IPS-15b (cell line): ENCODE measurements around the gene MAP1A.
"Not testable (repeated sequence)": the region's sequence is repeated elsewhere in the genome, so short reads cannot be mapped to it uniquely, and the experiment has no call there.

Experiments used
- H3K27me3 ChIP-seq: one replicate; pipeline ENCODE4 v1.6.1; 2013; ENCODE audit warnings: low read length; ENCODE audit not compliant: control insufficient read depth, insufficient read depth
- H3K36me3 ChIP-seq: one replicate; pipeline ENCODE4 v1.6.1; 2013; ENCODE audit warnings: low read length; ENCODE audit not compliant: control insufficient read depth, insufficient read depth
- H3K4me1 ChIP-seq: one replicate; pipeline ENCODE4 v1.6.1; 2013; ENCODE audit warnings: mild to moderate bottlenecking, low read length; ENCODE audit not compliant: control insufficient read depth, insufficient read depth
- H3K4me3 ChIP-seq: one replicate; pipeline ENCODE4 v1.5.1; 2013; ENCODE audit warnings: low read depth, low read length
- H3K9ac ChIP-seq: one replicate; pipeline ENCODE4 v1.6.1; 2013; ENCODE audit warnings: low read depth, mild to moderate bottlenecking, low read length
- H3K9me3 ChIP-seq: one replicate; pipeline ENCODE4 v1.6.1; 2013; ENCODE audit warnings: mild to moderate bottlenecking, low read length; ENCODE audit not compliant: control insufficient read depth, insufficient read depth

MAP1A gene

DNA sequence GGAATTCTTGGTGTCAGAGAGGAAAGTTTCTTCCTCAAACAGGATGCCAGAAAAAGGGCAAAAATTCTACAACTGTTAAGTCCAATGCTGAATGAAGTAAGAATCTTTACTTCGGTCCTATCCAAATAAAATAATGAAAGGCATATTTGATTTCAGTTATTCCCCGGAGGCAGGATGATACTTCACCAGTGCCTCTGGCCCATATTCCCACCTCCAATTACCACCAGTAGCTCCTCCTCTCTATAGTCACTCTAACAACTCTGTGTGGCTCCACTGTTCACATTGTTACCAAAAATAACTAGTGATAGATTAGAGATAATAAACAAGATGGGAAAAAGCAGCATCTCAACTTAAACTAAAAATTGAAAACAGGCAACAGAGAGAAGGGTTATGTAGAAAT is 20.7 kb downstream of the MAP1A start:
- Histone ChIP-seq H3K4me1 (no peaks in the 10 kb centered on the region), H3K4me3 (no peak overlapping the region), H3K27me3 (no peaks in the 10 kb centered on the region), H3K9ac (no peak overlapping the region), H3K9me3 (no peaks in the 10 kb centered on the region), H3K36me3 (peaks cover 3% of the 10 kb centered on the region)

DNA sequence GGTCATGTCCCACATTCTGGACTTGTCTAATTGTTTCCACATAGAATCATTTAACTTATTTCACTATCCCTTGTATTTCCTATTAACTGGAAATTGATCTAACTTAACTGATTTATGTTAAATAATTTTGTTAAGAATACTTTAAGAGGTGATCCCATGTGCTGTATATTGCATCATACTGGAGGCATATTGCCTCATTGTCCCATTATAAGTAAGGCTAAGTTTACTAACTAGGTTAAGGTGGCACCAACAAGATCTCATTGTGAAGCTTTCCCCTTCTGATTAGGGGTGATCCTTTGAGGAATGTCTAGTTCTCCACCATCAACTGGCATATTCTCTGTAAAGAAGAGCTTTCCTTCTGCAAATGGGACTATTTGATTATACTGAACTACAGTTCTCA is 24.4 kb downstream of the MAP1A start:
- no peaks in the 10 kb centered on the region for H3K4me1 ChIP-seq
- no peaks in the 10 kb centered on the region for H3K9me3 ChIP-seq
- no peak overlapping the region for H3K4me3 ChIP-seq
- no peak overlapping the region for H3K9ac ChIP-seq
- no peaks in the 10 kb centered on the region for H3K27me3 ChIP-seq
- no peaks in the 10 kb centered on the region for H3K36me3 ChIP-seq

DNA sequence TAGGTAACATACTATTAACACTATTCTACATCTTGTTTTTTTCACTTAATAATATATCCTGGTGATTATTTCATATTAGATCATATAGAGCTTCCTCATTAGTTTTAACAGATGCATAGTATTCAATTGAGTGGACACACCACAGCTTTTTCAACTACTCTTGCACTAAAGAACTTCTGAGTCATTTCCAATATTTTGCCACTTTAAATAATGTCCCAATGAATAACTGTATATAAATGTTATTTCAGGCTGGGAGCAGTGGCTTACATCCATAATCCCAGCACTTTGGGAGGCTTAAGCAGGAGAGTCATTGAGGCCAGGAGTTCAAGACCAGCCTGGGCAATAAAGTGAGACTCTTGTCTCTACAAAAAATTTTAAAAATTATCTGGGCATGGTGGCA is 26.9 kb downstream of the MAP1A start:
- Histone ChIP-seq H3K4me1 (no peaks in the 10 kb centered on the region), H3K36me3 (no peaks in the 10 kb centered on the region), H3K27me3 (no peaks in the 10 kb centered on the region)

DNA sequence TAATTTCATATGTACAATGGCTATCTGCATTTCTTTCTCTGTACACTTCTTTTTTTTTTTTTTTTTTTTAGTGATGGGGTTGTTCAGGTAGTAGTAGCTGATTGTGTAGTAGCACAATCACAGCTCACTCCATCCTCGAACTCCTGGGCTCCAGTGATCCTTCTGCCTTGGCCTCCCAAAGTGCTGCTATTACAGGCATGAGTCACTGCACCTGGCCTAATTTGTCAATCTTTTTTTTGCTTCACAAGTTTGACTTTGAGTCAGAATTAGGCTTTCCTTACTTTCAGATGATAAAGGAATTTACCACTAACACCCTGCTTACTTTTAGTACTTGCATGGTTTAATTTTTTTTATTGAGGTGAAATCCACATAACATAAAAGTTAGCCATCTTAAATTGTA is 28.0 kb downstream of the MAP1A start:
- Histone ChIP-seq H3K9me3 (no peaks in the 10 kb centered on the region), H3K36me3 (no peaks in the 10 kb centered on the region), H3K9ac (no peak overlapping the region), H3K4me3 (no peak overlapping the region), H3K27me3 (no peaks in the 10 kb centered on the region), H3K4me1 (no peaks in the 10 kb centered on the region)

More for the DNA sequence above, 26.9 kb downstream of the MAP1A start:
- Histone ChIP-seq H3K4me3 (no peak overlapping the region), H3K9me3 (no peaks in the 10 kb centered on the region), H3K9ac (no peak overlapping the region)

DNA sequence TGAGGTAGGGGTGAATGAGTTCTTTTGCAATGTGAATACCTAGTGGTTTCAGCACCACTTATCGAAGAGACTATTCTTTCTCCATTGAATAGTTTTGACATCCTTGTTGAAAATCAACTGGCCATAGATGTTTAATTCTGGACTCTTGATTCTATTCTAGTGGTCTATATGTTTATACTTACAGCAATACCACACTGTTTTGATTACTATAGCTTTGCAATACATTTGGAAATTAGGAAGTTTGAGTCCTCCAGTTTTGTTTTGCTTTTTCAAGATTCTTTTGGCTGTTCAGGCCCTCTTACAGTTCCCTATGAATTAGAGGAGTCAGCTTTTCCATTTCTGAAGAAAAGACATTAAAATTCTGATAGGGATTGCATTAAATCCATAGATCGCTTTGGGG is 30.1 kb downstream of the MAP1A start:
- Histone ChIP-seq H3K9ac (no peak overlapping the region), H3K4me1 (no peaks in the 10 kb centered on the region), H3K36me3 (no peaks in the 10 kb centered on the region), H3K9me3 (no peaks in the 10 kb centered on the region), H3K4me3 (no peak overlapping the region), H3K27me3 (no peaks in the 10 kb centered on the region)

DNA sequence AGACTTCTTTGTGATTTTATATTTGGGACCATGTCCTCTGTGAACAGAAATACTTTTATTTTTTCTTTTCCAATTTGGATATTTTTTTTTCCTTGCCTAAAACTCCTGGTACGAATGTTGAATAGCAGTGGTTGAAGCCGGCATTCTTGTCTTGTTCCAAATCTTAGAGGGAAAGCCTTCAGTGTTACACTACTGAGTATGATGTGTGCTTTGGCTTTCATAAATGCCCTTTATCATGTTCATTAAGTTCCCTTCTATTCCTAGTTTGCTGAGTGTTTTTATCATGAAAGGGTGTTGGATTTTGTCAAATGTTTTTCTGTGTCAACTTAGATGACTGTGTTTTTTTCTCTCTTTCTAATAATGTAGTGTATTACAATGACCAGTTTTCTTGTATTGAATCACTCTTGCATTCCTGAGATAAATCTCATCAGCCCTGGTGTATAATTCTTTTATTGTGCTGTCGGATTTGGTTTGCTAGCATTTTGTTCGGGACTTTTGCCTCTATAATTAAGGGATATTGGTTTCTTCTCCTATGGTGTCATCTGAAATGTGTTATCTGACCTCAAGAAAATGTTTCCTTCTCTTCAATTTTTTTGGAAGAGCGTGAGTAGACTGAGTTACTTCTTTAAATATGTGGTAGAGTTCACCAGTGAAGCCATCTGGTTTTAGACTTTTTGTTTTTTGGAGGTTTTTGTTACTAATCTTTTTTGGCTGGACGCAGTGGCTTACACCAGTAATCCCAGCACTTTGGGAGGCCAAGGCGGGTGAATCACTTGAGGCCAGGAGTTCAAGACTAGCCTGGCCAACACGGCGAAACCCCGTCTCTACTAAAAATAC is 33.3 kb downstream of the MAP1A start:
- no peaks in the 10 kb centered on the region for H3K36me3 ChIP-seq

DNA sequence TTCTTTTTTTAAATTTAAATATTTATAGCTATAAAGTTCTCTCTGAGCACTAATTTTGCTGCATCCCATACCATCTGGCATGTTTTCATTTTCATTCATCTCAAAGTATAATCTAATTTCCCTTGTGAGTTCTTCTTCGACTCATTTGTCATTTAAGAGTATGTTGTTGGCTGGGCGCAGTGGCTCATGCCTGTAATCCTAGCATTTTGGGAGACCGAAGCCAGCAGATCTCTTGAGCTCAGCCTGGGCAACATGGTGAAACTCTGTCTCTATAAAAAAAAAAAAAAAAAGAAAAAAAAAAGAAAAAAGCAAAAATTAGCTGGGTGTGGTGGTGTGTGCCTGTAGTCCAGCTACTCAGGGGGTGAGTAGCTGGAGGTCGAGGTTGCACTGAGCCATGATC is 34.8 kb downstream of the MAP1A start:
- no peak overlapping the region for H3K4me3 ChIP-seq
- no peak overlapping the region for H3K9ac ChIP-seq
- H3K4me1 ChIP-seq, result no peaks in the 10 kb centered on the region
- no peaks in the 10 kb centered on the region for H3K36me3 ChIP-seq
- H3K27me3 ChIP-seq, result no peaks in the 10 kb centered on the region
- H3K9me3 ChIP-seq, result no peaks in the 10 kb centered on the region

More for the DNA sequence above, 33.3 kb downstream of the MAP1A start:
- H3K4me3 ChIP-seq, result no peak overlapping the region
- no peaks in the 10 kb centered on the region for H3K4me1 ChIP-seq
- H3K9me3 ChIP-seq, result no peaks in the 10 kb centered on the region
- no peak overlapping the region for H3K9ac ChIP-seq
- H3K27me3 ChIP-seq, result no peaks in the 10 kb centered on the region

DNA sequence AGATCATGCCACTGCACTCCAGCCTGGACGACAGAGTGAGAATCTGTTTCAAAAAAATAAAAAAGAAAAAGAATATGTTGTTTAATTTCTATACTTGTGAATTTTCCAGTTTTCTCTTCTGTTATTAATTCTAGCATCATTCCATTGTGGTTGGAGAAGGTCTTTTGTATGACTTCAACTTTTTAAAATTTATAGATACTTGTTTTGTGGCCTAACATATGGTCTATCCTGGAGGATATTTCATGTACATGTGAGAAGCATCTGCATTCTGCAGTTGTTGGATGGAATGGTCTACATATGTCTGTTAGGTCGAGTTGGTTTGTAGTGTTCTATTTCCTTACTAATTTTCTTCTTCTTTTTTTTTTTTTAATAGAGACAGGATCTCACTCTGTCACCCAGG is 35.6 kb downstream of the MAP1A start:
- Histone ChIP-seq H3K4me3 (no peak overlapping the region), H3K4me1 (no peaks in the 10 kb centered on the region), H3K27me3 (no peaks in the 10 kb centered on the region), H3K36me3 (no peaks in the 10 kb centered on the region), H3K9ac (no peak overlapping the region), H3K9me3 (no peaks in the 10 kb centered on the region)

DNA sequence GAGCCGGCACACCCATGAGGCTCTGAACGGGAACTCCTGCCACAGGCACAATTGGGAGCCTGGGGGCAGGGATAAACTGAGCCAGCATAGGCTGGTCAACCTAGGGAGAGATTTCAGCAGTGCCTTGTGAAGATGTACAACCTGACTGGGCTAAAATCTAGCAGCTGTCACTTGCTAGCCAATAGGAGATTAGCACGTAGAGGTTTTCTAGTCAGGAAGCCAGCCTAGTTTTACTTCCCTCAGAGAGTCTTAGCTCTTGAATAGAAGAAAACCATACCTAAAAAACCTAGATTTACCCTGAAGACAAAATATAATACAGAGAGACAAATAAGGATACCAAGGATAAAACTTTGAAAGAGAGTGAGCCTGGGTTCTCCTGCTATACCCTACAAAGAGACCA is 45.3 kb downstream of the MAP1A start:
- not testable (repeated sequence) for H3K36me3 ChIP-seq, H3K9ac ChIP-seq, H3K27me3 ChIP-seq, H3K9me3 ChIP-seq, H3K4me3 ChIP-seq, H3K4me1 ChIP-seq

DNA sequence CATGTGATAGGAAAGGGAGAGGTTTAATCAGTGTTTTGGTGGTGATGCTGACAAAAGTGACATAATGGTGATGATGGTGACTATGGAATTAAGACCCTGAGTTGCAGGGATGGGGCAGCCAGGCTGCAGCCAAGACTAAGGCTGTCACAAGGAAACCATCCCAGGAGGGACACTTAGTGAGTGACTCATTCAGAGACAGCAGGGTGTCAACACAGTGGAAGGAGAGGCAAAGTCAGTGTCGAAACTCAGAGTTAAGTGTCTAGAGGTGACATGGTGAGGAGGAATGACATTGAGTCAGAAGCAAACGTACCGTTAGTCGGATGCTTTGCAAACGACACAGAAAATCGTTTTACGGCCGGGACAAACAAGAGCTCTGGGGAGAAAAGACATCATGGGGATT is 46.4 kb downstream of the MAP1A start:
- not testable (repeated sequence) for H3K9me3 ChIP-seq, H3K4me3 ChIP-seq, H3K36me3 ChIP-seq, H3K4me1 ChIP-seq, H3K27me3 ChIP-seq, H3K9ac ChIP-seq

DNA sequence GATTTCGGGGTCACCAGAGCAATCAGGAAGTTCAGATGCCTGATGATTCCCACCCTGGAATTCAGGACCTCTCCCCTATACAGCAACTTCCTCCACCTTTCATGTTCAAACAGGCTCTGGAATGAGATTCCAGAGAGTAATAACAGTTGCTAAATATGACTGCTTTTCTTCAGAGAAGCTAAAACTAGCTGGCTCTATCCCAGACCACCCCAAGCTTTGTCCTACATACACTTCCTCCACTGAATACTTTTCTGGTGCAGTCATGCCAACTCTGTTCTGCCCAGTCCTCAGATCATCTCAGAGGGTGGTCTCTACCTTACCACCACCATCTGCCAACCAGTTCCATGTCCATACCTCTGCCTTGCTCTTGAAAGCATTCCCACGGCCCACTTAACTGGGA is 49.2 kb downstream of the MAP1A start:
- not testable (repeated sequence) for H3K9me3 ChIP-seq, H3K4me3 ChIP-seq, H3K27me3 ChIP-seq, H3K36me3 ChIP-seq, H3K4me1 ChIP-seq, H3K9ac ChIP-seq

DNA sequence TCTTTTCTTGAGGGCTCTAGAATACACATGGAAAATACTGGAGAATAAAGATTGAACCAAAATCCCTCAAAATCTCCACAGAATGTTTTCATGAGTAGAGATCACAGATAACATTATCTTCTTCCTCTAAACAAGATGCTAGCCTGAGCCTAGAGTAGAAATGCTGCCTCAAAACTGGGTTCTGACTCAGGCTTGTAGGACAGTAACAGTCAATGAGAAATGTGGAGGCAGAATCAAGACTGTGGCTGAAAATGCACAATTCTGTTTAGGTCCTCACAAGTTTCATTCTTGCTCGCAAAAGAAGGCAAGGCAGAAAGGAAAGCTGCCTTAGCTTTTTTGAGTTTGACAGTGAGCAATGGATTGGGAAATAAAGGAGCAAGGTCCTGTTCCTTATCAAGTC is 57.2 kb downstream of the MAP1A start:
- H3K4me1 ChIP-seq, H3K4me3 ChIP-seq, H3K36me3 ChIP-seq, H3K9ac ChIP-seq, H3K9me3 ChIP-seq, H3K27me3 ChIP-seq: not testable (repeated sequence)
